ENCODE measurements around the gene STAG1. TPM values are rescaled to one million over a fixed set of nuclear protein-coding genes. Genes with fewer than 3 reads are reported as not detected.
"Not testable (repeated sequence)": the region's sequence is repeated elsewhere in the genome, so short reads cannot be mapped to it uniquely, and the experiment has no call there.

Gene STAG1
- total RNA-seq, 6 experiments from 2014 or later: 8.2 to 18.5 (median 12.7) TPM

GRCh38 chr3:136651581-136651980 lies 100.6 kb downstream of the STAG1 start:
- ATAC-seq (no peak), DNase-seq (no peak)
- no peaks in the 10 kb centered on the region for H3K36me3 ChIP-seq
- H3K27ac ChIP-seq: no peak overlapping the region
- H3K4me3 ChIP-seq: no peak overlapping the region
- H3K27me3 ChIP-seq: no peaks in the 10 kb centered on the region
- intact Hi-C loops (cut with DNase I): no loop called here
- TF ChIP-seq CTCF (IDR thresholded peaks at IDR 0.05): no peak
- no peak for TF ChIP-seq POLR2A (IDR thresholded peaks at IDR 0.05)
- WGBS (ENCODE audit: insufficient coverage, low coverage, low lambda C conversion rate, missing lambda C conversion rate): 47% methylated on average over 2 of the region's 2 CpGs
- peaks cover 0 to 7% (median 2%) of the 10 kb centered on the region in 4 donors for H3K9me3 ChIP-seq
- no peaks in the 10 kb centered on the region for H3K4me1 ChIP-seq

GRCh38 chr3:136650461-136650860 lies 101.7 kb downstream of the STAG1 start:
- intact Hi-C loops (cut with DNase I): no loop called here
- WGBS (ENCODE audit: insufficient coverage, low coverage, low lambda C conversion rate, missing lambda C conversion rate): 55% methylated on average over 2 of the region's 2 CpGs
- Histone ChIP-seq H3K4me3 (no peak overlapping the region), H3K36me3 (no peaks in the 10 kb centered on the region), H3K27ac (no peak overlapping the region), H3K9me3 (peaks cover 0 to 7% (median 2%) of the 10 kb centered on the region in 4 donors), H3K4me1 (no peaks in the 10 kb centered on the region), H3K27me3 (no peaks in the 10 kb centered on the region)
- DNase-seq (no peak), ATAC-seq (no peak)
- TF ChIP-seq CTCF (IDR thresholded peaks at IDR 0.05): no peak
- TF ChIP-seq POLR2A (IDR thresholded peaks at IDR 0.05): no peak

GRCh38 chr3:136645915-136646314 lies 106.3 kb downstream of the STAG1 start:
- H3K36me3 ChIP-seq: no peaks in the 10 kb centered on the region
- no peaks in the 10 kb centered on the region for H3K27me3 ChIP-seq
- intact Hi-C loops (cut with DNase I): no loop called here
- ATAC-seq (no peak), DNase-seq (no peak)
- no peaks in the 10 kb centered on the region for H3K4me1 ChIP-seq
- no peak overlapping the region for H3K27ac ChIP-seq
- 100% methylated on average over 2 of the region's 2 CpGs for WGBS (ENCODE audit: insufficient coverage, low coverage, low lambda C conversion rate, missing lambda C conversion rate)
- H3K9me3 ChIP-seq: no peaks in the 10 kb centered on the region
- H3K4me3 ChIP-seq: no peak overlapping the region
- TF ChIP-seq CTCF (IDR thresholded peaks at IDR 0.05) (no peak), POLR2A (IDR thresholded peaks at IDR 0.05) (no peak)

- no peak for DNase-seq
- 93% methylated on average over 1 of the region's 1 CpG for WGBS (ENCODE audit: insufficient coverage, low coverage, low lambda C conversion rate, missing lambda C conversion rate)
- no peaks in the 10 kb centered on the region for H3K4me1 ChIP-seq
- no peak overlapping the region for H3K27ac ChIP-seq
- no peak overlapping the region for H3K4me3 ChIP-seq
- no peak for TF ChIP-seq CTCF (IDR thresholded peaks at IDR 0.05)
- no peak for TF ChIP-seq POLR2A (IDR thresholded peaks at IDR 0.05)
- H3K36me3 ChIP-seq: no peaks in the 10 kb centered on the region
- no peak for ATAC-seq
- intact Hi-C loops (cut with DNase I): no loop called here
- H3K9me3 ChIP-seq: no peaks in the 10 kb centered on the region
- no peaks in the 10 kb centered on the region for H3K27me3 ChIP-seq
Observed at GRCh38 chr3:136644212-136644611, 108.0 kb downstream of the STAG1 start.

GRCh38 chr3:136643380-136643779 lies 108.8 kb downstream of the STAG1 start:
- H3K9me3 ChIP-seq; H3K27me3 ChIP-seq; H3K36me3 ChIP-seq; DNase-seq; intact Hi-C loops (cut with DNase I); H3K4me3 ChIP-seq; ATAC-seq; H3K4me1 ChIP-seq; H3K27ac ChIP-seq: not testable (repeated sequence)
- 83% methylated on average over 1 of the region's 2 CpGs for WGBS (ENCODE audit: insufficient coverage, low coverage, low lambda C conversion rate, missing lambda C conversion rate)
